Measurements from ENCODE around the gene SLC39A7. TPM values are rescaled to one million over a fixed set of nuclear protein-coding genes. Genes with fewer than 3 reads are reported as not detected.
A peak's percentile ranks its signal among the peaks of the same experiment; 100 is the strongest.

SLC39A7 gene
- total and polyA plus RNA-seq, 2 of the 13 experiments (the other 11 are each of a cell fraction or from before 2014, with no cell fraction given) = 142 to 229 TPM

GRCh38 chr6:33241968-33242367, 41.3 kb downstream of the SLC39A7 start (continued):
- no peak for TF ChIP-seq SALL1 (CRISPR knock-in tag; IDR thresholded peaks at IDR 0.05)
- no peak for TF ChIP-seq TGIF2 (CRISPR knock-in tag; IDR thresholded peaks at IDR 0.05)
- no peak for TF ChIP-seq PAWR (CRISPR knock-in tag; IDR thresholded peaks at IDR 0.05; ENCODE audit: borderline replicate concordance)
- TF ChIP-seq MAFK (conservative IDR thresholded peaks at IDR 0.05 in 1 of 2, IDR thresholded peaks at IDR 0.05 in 1 of 2; ENCODE audit: low read length in 2 of 2) = no peak

GRCh38 chr6:33243476-33243875, 42.8 kb downstream of the SLC39A7 start:
- Histone ChIP-seq H3K9me3 (ENCODE audit: low read length) (no peaks in the 10 kb centered on the region), H3K4me1 (ENCODE audit: insufficient read depth, low read length) (peaks cover 6% of the 10 kb centered on the region), H3K79me2 (ENCODE audit: insufficient read depth, low read length) (no peaks in the 10 kb centered on the region), H3K4me3 (replicated peaks in 1 of 3; ENCODE audit: insufficient read depth in 1 of 3, low read depth in 2 of 3, low read length in 3 of 3) (no peak overlapping the region), H3K36me3 (replicated peaks in 1 of 2; ENCODE audit: control insufficient read depth in 1 of 2, insufficient read depth in 2 of 2, low read length in 2 of 2) (no peaks in the 10 kb centered on the region), H4K20me1 (ENCODE audit: insufficient read depth, low read length) (no peaks in the 10 kb centered on the region), H2AFZ (ENCODE audit: low read length) (no peak overlapping the region), H3K4me2 (ENCODE audit: low read depth, low read length) (no peak overlapping the region), H3K27ac (ENCODE audit: extremely low read length, insufficient read depth, low read length) (no peak overlapping the region), H3K27me3 (ENCODE audit: control insufficient read depth in 1 of 2, insufficient read depth in 2 of 2, low read length in 2 of 2) (peaks cover 0 to 28% of the 10 kb centered on the region in 2 experiments; a peak in 3 of 5 replicates), H3K9ac (ENCODE audit: insufficient read depth, low read depth, low read length) (no peak overlapping the region)
- no peak for TF ChIP-seq SUZ12 (IDR thresholded peaks at IDR 0.05; ENCODE audit: low read depth, low read length)
- ChIA-PET CTCF (ENCODE audit: low intra/inter-chr PET ratio, low total read pairs) (no interaction called here), POLR2A (no interaction called here)
- 22% methylated on average over 1 of the region's 1 CpG for WGBS (ENCODE audit: low lambda C conversion rate)
- FAIRE-seq (no peak), DNase-seq (ENCODE audit: low spot score) (no peak), ATAC-seq (no peak)
- no TSS peak for BruUV-seq (replicated peaks)
- intact Hi-C loops (cut with micrococcal nuclease; ENCODE audit: unreplicated experiment) (no loop called here), in situ Hi-C loops (cut with HindIII; ENCODE audit: extremely low pct_ligation_motif_present, low pct_unique_long_range_greater_than_20kb) (no loop called here)

- BruUV-seq (replicated peaks) = no TSS peak
- ATAC-seq (peak; percentile 72), FAIRE-seq (peak; percentile 80), DNase-seq (ENCODE audit: low spot score) (peak; percentile 80)
- ChIA-PET POLR2A (interaction anchor here (0.6 to 5.1 kb wide), 23 partner anchors 10 to 1446 kb away, joined by 3 to 94 read pairs (median 6); partner anchors contain the start of genes HSD17B8, PFDN6, RING1 and RPS18), CTCF (ENCODE audit: low intra/inter-chr PET ratio, low total read pairs) (interaction anchor here (1.0 to 3.1 kb wide), 9 partner anchors 43 to 233 kb away, joined by 4 to 19 read pairs (median 6); partner anchors contain the start of genes HSD17B8, RXRB and SLC39A7)
- intact Hi-C loops (cut with micrococcal nuclease; ENCODE audit: unreplicated experiment) (loop anchor here (2.0 kb wide), 4 partner anchors 47 to 233 kb away; partner anchors contain the start of genes RXRB and SLC39A7), in situ Hi-C loops (cut with HindIII; ENCODE audit: extremely low pct_ligation_motif_present, low pct_unique_long_range_greater_than_20kb) (loop anchor here (5.0 kb wide), 4 partner anchors 46 to 231 kb away; partner anchors contain the start of genes HSD17B8, RXRB and SLC39A7)
- peak overlapping the region; percentile 75 for H3K9ac ChIP-seq (ENCODE audit: insufficient read depth, low read depth, low read length)
- H3K4me1 ChIP-seq (ENCODE audit: insufficient read depth, low read length) = peaks cover 29% of the 10 kb centered on the region
- 15% methylated on average over 15 of the region's 28 CpGs for WGBS (ENCODE audit: low lambda C conversion rate)
- peaks cover 0 to 4% of the 10 kb centered on the region in 2 experiments; a peak in 1 of 5 replicates for H3K27me3 ChIP-seq (ENCODE audit: control insufficient read depth in 1 of 2, insufficient read depth in 2 of 2, low read length in 2 of 2)
- peaks cover 0 to 2% of the 10 kb centered on the region in 2 experiments; a peak in 3 of 5 replicates for H3K36me3 ChIP-seq (replicated peaks in 1 of 2; ENCODE audit: control insufficient read depth in 1 of 2, insufficient read depth in 2 of 2, low read length in 2 of 2)
- H3K27ac ChIP-seq (ENCODE audit: extremely low read length, insufficient read depth, low read length) = peak overlapping the region; percentile 81
- peak overlapping the region; percentile 51 to 89 (median 64) for H3K4me3 ChIP-seq (replicated peaks in 1 of 3; ENCODE audit: insufficient read depth in 1 of 3, low read depth in 2 of 3, low read length in 3 of 3)
- H4K20me1 ChIP-seq (ENCODE audit: insufficient read depth, low read length) = no peaks in the 10 kb centered on the region
- H2AFZ ChIP-seq (ENCODE audit: low read length) = peak overlapping the region; percentile 25
- H3K9me3 ChIP-seq (ENCODE audit: low read length) = no peaks in the 10 kb centered on the region
- no peaks in the 10 kb centered on the region for H3K79me2 ChIP-seq (ENCODE audit: insufficient read depth, low read length)
- peak overlapping the region; percentile 100 for H3K4me2 ChIP-seq (ENCODE audit: low read depth, low read length)
- TF ChIP-seq ZNF264 (CRISPR knock-in tag; IDR thresholded peaks at IDR 0.05) = no peak
- no peak for TF ChIP-seq PREB (CRISPR knock-in tag; IDR thresholded peaks at IDR 0.05)
- no peak for TF ChIP-seq SMYD3 (CRISPR knock-in tag; IDR thresholded peaks at IDR 0.05)
- TF ChIP-seq ADNP (CRISPR knock-in tag; IDR thresholded peaks at IDR 0.05) = no peak
- TF ChIP-seq ZNF770 (CRISPR knock-in tag; IDR thresholded peaks at IDR 0.05) = no peak
- TF ChIP-seq MBNL3 (CRISPR knock-in tag; conservative IDR thresholded peaks at IDR 0.05) = no peak
- no peak for TF ChIP-seq ZNF709 (CRISPR knock-in tag; IDR thresholded peaks at IDR 0.05)
- no peak for TF ChIP-seq RBM22 (optimal IDR thresholded peaks at IDR 0.05; ENCODE audit: low read length)
- peak; percentile 65; the same call in 1 of the 2 replicates for TF ChIP-seq ZKSCAN8 (CRISPR knock-in tag; IDR thresholded peaks at IDR 0.05; ENCODE audit: borderline replicate concordance)
Measured at GRCh38 chr6:33247977-33248642, 47.4 kb downstream of the SLC39A7 start.
